Measurements from ENCODE around the gene OSBP2.

GRCh38 chr22:30946354-30946753 lies 251.7 kb downstream of the OSBP2 start:
- TF ChIP-seq EZH2 (IDR thresholded peaks at IDR 0.05) (no peak), POLR2AphosphoS5 (IDR thresholded peaks at IDR 0.05; ENCODE audit: borderline replicate concordance, low read depth, low read length) (no peak), FOXP2 (optimal IDR thresholded peaks at IDR 0.05; ENCODE audit: control extremely low read depth, extremely low read length, insufficient read depth) (no peak)
